ENCODE results near the gene TMEM120B. TPM values are rescaled to one million over a fixed set of nuclear protein-coding genes. Genes with fewer than 3 reads are reported as not detected.
"Not testable (repeated sequence)": the region's sequence is repeated elsewhere in the genome, so short reads cannot be mapped to it uniquely, and the experiment has no call there.

TMEM120B gene
- total RNA-seq, 1 donor from 2014 or later = 12.8 TPM

DNA sequence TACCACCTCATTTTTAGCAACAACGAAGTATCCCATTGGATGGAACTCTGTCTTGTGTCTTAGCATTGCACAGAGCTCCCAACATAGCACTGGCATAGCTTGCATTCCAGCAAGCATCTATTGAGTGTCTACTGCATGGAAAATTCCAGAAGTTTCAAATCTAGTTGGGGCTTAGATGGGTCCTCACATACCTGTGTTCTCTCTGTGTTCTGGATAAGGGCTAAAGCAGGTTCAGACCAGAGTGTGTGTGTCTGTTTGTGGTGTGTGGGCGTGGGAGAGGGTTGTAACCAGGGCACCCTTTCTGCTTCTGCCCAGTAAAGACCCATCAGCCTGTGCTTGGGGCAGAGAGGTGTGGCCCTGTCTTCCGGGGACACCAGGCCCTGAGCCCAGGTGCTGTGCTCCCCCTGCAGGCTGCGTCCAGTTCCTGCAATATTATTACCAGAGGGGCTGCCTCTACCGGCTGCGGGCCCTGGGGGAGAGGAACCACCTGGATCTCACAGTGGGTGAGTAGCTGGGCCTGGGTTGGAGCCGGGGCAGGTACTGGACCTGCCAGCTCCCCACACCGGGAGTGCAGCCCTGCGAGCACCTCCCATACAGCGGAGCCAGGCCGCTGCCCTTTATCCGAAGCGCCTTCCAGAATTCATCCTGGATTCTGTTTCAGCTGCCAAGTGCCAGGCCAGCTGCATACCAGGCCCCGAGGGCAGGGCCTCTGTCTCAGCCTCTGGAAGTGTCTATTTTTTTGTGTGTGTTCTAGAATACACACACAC, 60.6 kb downstream of the TMEM120B start:
- DNase-seq (ENCODE audit: low read depth) = peak; percentile 76

DNA sequence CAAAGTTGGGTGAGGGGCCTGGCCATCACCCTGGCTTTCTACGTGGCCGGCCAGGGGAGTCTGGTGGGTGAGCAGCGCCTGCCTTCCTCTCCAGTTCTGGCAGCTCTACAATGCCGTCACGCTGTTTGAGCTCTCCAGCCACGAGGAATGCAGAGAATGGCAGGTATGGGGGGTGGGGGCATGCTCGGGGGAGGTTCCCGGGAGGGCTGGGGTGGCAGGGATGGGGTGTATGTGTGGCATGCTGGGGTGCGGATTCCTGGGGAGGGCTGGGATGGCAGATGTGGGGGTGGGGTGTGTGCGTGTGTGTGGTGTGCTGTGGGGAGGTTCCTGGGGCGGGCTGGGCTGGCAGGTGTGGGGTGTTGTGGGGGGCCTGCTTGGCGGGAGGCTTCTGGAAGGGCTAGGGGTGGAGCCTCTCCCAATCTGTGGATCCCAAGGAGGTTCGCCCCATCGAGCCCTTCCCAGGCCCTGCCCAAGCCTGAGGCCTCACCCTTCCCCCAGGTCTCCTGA, 62.5 kb downstream of the TMEM120B start:
- DNase-seq (ENCODE audit: low read depth) = peak; percentile 74

DNA sequence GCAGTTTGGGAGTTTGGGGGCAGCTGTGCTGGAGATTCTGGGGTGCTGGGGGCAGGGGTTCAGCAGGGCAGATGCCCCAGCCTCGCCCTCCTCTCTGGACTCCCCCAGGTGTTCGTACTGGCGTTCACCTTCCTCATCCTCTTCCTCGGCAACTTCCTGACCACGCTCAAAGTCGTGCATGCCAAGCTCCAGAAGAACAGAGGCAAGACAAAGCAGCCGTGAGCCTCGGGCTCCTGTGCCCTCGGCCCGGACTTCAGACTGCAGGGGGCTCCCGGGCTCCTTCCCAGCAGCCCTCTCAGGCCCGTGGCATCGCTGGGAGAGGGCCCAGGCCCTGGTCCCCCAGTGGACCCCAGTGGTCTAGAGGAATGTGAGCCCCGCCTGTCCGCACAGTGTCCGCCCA, 62.9 kb downstream of the TMEM120B start:
- no peak for DNase-seq (ENCODE audit: low read depth)

DNA sequence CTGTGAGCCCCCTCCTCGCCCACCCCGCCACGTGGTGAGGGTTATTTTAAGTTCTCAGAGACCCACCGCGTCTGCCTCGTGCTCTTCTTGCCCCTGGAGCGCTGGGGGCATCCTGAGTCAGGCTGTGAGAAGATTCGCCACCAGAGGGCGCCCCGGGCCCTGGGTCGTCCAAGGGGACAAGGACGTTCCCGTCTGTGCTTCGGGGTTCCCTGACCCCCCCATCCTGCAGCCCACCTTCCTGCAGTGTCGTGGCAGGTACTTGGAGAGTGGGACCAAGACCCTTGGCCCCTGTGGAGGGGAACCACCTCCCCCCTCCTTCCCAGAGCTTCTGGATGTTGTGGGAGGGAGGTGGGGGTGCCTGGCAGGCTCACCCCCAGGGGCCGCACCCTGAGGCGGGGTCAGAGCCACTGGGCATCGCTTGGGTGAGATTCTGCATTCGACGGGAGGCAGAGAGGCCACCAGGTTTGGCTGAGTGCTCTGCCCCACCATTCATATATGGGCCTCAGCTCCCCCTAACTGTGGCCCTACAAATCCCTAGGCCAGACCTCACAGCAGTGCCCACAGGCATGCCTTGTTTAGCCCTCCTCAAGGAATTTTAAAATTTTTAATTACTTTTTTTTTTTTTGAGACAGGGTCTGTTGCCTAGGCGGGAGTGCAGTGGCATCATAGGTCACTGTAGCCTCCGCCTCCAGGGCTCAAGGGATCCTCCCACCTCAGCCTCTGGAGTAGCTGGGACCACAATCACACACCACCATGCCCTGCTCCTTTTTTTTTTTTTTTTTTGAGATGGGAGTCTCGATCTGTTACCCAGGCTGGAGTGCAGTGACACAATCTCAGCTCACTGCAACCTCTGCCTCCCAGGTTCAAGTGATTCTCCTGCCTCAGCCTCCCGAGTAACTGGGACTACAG, 63.9 kb downstream of the TMEM120B start:
- no peak for DNase-seq (ENCODE audit: low read depth)

DNA sequence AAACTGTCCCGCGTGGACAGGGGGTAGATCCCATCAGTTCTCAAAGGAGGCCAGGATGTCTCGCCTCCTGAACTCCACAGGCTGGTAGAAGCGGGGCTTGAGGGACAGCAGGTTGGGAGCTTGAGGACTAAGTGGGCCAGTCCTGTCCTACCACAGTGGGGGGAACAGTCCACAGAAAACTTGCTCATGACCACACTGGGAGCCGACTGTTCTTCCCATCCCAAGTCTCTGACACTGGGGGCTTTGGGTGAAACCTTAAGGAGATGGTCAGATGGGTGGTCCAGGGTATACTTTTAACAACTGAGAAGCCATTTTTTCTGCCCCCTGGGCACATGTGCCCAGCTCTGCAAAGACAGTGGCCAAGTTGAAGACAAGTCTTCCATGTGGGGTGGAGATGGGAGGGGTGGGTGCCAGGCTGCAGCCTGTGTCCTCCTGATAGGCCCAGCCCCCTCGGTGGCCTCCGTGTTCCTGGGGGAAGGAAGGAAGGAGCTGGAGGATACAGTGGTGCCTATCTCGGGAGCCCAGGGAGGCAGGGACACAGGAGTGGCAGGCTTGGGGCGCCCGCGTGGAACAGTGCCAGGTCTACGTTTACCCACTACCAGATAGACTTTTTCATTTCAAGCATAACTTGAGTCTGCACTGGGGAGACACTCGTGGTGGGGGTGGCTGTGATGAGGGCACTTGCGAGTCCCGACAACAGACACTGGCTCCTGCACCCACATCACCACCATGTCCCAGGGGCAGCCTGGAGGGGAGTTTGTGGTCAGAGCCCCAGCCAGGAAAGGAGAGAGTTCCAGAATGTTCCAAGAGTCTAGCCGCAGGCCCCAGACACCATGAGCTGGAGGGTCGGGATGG, 66.2 kb downstream of the TMEM120B start:
- DNase-seq (ENCODE audit: low read depth) = no peak

DNA sequence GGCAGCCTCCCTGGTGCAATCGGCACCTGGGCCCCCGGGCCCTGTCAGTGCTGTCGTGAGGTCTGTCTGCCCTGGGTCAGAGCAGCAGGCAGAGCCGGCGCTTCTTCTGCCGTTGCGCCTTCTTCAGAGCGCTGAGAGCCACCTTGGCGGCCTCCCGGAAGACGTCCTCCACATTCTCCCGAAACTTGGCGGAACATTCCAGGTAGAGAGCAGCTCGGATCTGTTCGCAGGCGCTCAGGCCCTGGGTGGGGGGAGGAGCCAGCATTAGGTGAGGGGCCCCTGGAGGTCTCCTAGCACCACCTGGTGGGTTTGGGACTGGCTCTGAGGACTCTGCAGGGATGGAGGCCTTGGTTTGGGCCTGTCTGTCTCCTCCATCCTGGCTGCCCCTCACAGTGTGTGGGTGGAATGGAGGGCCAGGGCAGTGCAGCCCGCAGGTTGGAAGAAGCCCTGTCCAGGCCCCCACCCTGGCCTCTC, 66.9 kb downstream of the TMEM120B start:
- no peak for DNase-seq (ENCODE audit: low read depth)

DNA sequence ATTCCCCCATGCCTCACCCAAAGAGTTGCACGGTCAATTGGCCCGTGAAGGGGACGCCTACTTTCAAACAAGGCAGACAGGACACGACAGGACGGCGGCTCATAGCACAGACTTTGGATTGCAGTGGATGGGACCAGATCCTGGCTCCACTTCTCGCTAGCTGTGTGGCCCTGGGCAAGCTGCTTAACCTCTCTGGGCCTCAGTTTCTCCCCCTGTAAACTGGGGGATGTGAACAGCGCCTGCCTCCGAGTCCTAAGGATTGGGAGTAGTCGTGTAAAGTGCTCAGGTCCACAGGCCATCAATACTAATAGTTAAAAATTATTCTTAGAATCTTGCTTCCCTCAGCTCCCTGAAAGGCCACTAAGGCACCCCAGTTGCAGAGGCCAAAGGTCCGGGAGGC, 67.9 kb downstream of the TMEM120B start:
- DNase-seq (ENCODE audit: low read depth) = no peak

DNA sequence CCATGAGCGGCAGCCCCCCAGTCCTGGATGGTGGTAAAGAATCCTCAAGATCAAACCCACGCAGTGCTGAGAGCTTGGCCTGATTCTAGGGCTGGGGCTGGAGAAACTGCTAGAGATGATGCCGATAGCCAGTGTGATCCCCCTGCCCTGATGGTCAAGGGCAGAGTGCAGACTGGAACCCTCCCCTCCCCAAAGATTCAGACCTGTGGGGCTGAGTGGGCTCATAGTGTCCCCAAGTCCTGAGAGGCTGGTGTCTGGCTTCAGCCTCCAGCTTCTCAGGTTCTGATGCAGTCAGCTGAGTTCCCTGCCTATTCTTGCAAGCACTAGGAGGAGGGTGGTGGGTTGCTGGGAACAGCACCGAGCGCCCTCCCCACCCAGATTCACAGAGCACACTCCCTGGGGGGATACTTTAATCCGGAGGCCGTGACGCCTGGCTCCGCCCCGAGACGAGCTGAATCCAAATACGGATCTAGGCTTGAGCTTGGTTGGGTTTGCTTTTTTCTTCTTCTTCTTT, 69.0 kb downstream of the TMEM120B start:
- no peak for DNase-seq (ENCODE audit: low read depth)

DNA sequence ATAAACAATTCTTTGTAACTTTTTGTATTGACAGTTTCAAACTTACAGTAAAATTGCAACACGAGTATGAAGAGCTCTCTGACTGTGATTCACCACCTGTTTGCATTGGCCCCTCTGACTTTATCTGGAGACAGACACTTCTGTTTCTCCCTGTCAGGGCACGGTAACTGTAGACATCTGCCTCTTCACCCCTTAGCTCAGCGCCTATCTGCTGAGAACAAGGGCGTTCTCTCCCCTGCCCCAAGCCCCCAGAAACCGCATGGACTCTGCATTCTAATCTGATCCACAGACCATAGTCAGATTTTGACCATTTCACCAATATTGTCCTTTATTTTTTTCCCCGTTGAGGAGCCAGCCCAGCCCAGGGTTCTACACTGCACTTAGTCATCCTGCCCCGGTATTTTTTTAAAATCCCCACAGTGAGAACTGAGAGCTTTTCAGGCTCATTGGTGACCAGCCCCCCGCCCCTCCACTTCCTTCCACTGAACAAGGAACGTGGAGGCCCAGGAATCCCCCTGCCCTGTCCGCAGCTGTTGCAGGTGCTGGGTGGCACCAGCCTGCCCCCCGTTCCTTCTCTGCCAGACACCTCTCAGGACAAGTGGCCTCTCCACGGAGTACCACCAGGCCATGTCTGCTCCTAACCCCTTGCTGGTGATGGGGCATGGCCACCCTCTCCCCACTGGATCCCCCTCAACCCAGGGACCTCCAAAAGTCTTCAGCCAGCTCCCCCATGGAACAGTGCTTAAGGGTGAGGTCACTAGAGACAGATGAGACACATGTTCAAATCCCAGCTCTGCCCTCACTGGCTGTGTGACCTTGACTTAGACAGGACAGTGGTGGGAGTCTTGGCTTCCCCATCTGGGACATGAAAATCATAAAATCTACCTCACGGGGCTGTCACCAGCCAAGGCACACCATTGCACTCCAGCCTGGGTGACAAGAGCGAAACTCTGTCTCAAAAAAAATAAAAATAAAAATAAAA, 69.7 kb downstream of the TMEM120B start:
- no peak for DNase-seq (ENCODE audit: low read depth)

DNA sequence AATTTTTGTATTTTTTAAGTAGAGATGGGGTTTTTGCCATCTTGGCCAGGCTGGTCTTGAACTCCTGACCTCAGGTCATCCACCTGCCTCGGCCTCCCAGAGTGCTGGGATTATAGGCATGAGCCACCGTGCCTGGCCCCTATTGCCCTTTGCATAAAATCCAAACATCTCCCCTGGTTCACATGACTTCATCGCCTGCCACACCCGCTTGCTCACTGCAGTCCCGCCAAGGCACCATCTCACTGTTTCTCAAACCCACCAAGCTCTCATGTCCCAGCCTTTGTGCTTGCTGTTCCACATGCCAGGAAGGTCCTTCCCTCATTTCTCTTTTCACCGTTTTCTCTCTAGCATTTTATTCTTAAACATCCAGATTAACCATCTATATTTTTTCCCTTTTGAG, 71.2 kb downstream of the TMEM120B start:
- DNase-seq (ENCODE audit: low read depth) = no peak

DNA sequence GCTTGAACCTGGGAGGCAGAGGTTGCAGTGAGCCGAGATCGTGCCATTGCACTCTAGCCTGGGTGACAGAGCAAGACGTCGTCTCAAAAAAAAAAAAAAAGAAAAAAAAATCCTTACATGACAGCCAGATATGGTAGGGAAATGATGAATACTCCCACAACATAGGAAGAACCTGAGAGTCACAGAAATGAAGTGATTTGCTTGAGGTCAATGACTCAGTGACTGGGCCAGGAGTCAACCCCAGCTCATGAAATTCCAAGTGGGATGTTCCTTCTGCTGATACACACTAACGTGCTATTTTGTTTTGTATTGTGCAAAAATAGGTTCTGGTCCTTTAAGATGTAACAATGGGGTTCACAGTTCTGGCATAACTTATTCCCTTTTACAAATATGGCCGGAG, 71.9 kb downstream of the TMEM120B start:
- DNase-seq (ENCODE audit: low read depth) = peak; percentile 89

DNA sequence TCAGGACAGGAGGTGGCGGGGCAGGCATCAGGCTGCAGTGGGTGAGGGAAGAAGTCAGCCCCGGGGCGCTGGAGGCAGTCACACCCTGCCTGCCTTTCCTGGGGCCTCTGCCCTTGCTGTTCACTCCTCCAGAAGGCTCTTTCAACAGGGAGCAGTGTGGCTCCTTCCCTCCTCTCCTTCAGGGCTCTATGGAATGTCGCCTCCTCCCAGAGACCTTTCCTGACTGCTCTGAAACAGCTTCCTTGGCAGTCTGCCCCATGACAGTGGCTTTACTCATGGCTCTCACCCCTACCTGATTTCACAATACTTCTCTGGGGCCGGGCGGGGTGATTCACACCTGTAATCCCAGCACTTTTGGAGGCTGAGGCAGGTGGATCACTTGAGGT, 73.9 kb downstream of the TMEM120B start:
- DNase-seq (ENCODE audit: low read depth) = peak; percentile 97

DNA sequence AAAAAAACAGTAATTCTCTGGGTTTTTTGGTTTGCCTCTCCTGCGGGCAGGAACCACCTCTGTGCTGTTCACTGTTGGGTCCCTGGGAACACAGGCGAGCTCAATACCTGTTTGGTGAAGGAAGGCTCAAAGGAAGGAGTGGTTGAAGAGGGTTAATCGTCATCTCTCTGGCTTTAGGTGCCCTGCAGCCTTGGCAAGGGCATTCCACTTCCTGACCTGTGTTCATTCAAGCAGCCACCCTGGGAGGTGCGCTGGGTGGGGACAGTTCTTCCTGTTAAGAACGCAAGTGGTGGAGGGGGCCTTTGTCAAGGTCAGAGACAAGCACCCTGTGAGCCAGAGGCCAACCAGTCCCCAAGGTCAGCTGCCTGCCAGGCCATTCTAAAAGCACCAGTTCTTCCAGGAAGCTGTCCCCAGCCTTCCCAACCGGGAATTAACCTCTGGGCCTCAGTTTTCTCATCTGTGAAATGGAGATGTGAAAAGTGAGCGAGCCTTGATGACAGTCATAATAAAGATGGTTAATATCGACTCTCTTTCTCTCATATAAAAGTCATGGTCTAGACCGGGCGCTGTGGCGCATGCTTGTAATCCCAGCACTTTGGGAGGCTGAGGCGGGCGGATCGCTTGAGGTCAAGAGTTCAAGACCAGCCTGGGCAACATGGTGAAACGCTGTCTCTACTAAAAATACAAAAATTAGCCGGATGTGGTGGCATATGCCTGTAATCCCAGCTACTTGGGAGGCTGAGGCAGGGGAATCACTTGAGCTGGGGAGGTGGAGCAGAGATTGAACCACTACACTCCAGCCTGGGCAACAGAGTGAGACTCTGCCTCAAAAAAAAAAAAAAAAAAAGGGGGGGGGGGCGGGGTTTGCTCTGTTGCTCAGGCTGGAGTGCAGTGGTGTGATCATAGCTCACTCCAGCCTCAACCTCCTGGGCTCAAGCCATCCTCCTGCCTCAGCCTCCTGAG, 74.8 kb downstream of the TMEM120B start:
- DNase-seq (ENCODE audit: low read depth) = no peak

DNA sequence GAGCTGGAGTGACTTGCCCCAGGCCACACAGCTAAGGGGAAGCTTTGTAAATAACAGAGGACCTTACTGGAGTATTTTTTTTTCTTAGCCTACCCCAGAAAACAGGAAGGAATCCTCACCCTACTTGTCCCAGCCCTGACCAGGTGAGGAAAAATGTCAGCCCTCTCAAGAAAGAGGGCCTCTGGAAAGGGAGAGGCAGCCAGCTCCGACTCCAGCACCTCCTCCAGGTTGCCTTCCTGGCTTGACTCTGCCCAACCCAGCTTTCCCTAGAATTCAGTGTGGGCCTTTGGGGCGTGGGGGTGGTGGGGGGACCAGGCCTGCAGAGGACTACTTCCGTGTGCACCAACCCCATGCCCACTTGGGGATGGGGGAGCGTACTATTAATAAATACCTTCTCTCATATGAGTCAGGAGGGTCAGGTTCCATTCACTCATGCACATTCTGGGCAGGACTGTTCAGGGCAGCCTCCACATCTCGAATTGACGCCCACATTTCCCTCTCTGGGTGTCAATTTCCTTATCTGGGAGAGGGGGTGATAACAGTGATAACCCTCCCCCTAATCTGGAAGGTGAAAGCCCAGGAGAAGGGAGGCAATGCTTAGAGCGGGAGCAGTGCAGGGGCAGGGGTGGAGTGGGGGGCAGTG, 75.7 kb downstream of the TMEM120B start:
- no peak for DNase-seq (ENCODE audit: low read depth)

DNA sequence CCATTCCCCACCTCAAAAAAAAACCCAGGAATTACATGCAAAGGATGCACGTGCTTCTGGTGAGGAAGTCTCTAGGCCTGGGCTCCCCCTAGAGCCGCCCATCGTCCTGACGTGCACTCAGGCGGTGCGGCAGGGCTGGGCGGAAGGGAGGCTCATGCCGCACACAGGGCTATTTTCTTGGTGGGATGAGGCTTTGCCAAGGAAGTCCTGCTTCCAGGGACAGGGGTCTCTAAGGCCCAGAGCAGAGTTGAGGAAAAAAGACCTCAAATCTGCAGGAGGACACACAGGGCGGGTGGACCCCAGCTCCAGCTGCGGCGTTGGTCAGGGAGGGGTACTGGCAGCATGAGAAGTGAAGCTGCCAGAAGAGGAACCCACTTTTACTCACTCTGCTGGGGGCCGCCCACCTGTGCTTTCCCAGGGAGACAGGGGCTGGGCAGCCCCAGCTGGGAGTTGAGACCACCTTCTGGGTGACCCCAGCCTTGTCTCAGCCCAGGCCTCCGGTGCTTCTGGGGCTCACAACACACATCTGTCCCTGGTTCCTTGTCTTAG, 76.8 kb downstream of the TMEM120B start:
- DNase-seq (ENCODE audit: low read depth) = no peak

DNA sequence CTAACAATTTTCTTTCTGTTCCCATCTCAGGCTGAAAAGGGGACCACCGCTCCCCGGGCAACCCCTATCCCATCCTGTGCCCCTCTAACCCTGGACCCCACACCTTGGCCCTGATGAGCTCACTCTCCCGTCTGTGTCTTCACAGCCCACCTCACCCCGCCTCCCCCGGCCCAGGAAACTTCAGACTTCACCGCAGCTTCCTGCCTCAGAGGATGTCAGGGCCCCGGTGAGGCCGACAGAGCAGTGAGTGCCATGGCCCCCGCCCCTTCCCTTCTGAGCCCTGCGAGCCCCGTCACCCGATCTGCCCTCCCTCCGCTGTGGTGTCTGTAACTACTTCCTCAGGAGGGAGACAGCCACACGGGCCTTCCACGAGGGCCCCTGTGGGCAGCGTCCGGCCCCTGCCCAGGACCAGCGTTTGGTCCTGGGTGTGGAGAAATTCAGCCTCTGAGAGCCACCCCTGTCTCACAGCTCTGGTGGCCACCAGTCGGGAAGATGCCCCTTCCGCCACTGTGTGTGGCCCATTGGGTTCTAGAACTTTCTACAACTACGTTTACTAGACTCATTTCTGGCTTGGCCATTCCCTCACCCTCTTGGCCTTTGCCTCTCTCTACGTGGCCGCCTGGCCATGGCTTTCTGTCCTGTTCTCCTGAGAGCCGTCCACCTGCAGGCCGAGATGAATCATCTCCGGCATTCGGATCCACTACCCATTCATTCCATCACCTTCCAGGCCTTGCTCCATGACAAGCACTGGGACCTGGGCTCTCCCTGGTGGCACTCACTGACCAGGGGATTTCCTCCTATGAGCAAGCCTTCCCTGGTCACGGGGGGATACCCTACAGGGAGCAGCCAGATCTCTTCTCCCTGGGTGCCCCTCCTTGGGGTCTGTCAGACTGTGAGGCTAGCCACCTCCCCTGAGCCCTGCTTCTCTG, 77.5 kb downstream of the TMEM120B start:
- DNase-seq (ENCODE audit: low read depth) = peak; percentile 72

DNA sequence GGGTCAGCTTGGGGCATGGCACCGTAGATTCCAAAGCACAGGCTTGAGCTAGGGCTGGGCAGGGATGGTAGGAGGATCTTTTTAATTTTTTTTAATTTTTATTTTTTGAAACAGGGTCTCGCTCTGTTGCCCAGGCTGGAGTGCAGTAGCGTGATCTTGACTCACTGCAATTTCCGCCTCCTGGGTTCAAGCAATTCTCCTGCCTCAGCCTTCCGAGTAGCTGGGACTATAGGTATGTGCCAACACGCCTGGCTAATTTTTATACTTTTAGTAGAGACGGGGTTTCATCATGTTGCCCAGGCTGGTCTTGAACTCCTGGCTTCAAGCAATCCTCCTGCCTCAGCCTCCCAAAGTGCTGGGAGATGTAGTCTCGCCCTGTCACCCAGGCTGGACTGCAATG, 78.2 kb downstream of the TMEM120B start:
- DNase-seq (ENCODE audit: low read depth) = not testable (repeated sequence)
